Ishikawa (cell line): ENCODE data around the gene GNG2.

ENCODE experiments used
- CREB1 ChIP-seq: IDR thresholded peaks from 2 replicates; pipeline ENCODE4 v1.6.1; 2012; ENCODE audit warnings: low read depth
- EGR1 ChIP-seq: IDR thresholded peaks from 2 replicates; pipeline ENCODE4 v1.6.1; 2012
- EP300 ChIP-seq: IDR thresholded peaks from 2 replicates; pipeline ENCODE4 v1.6.1; 2012; ENCODE audit warnings: borderline replicate concordance
- FOXM1 ChIP-seq: IDR thresholded peaks from 2 replicates; pipeline ENCODE4 v1.6.1; 2012; ENCODE audit warnings: low read depth, borderline replicate concordance
- NFIC ChIP-seq: IDR thresholded peaks from 2 replicates; pipeline ENCODE4 v1.6.1; 2012
- RAD21 ChIP-seq: IDR thresholded peaks from 2 replicates; pipeline ENCODE4 v1.6.1; 2012; ENCODE audit warnings: low read depth
- REST ChIP-seq: IDR thresholded peaks from 2 replicates; pipeline ENCODE4 v1.6.1; 2012; ENCODE audit warnings: low read depth, mild to moderate bottlenecking
- TAF1 ChIP-seq: IDR thresholded peaks from 2 replicates; pipeline ENCODE4 v1.6.1; 2012; ENCODE audit warnings: low read depth, mild to moderate bottlenecking
- TEAD4 ChIP-seq: IDR thresholded peaks from 2 replicates; pipeline ENCODE4 v1.6.1; 2012
- YY1 ChIP-seq: IDR thresholded peaks from 2 replicates; pipeline ENCODE4 v1.6.1; 2012; ENCODE audit warnings: low read depth
- ZBTB7A ChIP-seq: IDR thresholded peaks from 2 replicates; pipeline ENCODE4 v1.6.1; 2012; ENCODE audit warnings: low read depth
- TF ChIP-seq, protein P1 (sequence below): IDR thresholded peaks from 2 replicates; pipeline ENCODE4 v1.6.1; 2012
- TF ChIP-seq, protein P2 (sequence below): IDR thresholded peaks from 2 replicates; pipeline ENCODE4 v1.6.1; 2012

Gene GNG2

DNA sequence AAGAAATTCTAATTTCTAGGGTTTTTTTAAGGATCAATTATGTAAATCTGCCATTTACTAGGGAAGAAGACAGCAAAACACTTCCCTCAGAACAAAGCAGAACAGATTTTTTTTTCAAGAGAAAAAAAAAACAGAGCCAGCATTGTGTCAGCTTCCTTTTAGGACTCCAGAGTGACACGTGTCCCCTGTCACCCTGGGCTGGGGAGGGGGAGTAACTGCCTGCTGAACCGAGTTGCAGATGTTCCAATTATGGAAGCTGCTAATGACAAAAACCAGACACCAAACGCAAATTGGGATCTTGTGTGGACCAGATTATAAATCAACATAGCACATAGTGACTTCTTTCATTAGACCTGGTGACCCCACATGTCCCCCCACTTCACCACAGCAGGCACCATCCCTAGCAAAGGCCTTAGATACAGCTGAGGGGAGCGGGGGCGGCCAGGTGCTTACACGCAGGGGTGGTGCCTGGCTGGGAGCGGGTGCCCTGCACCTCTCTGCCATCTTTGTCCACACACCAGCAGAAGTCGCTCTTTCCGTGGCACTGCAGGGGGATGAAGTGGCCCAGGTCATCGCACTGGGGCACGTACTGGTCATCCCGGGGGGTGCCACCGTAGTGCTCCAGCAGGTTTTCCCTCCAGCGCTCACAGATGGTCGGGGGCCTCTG, 154.3 kb downstream of the GNG2 start:
- TF ChIP-seq NFIC, result no peak
- TF ChIP-seq TEAD4, result no peak
- TF ChIP-seq YY1, result no peak
- no peak for TF ChIP-seq ZBTB7A
- TF ChIP-seq, protein P1, sequence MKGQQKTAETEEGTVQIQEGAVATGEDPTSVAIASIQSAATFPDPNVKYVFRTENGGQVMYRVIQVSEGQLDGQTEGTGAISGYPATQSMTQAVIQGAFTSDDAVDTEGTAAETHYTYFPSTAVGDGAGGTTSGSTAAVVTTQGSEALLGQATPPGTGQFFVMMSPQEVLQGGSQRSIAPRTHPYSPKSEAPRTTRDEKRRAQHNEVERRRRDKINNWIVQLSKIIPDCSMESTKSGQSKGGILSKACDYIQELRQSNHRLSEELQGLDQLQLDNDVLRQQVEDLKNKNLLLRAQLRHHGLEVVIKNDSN, result no peak
- TF ChIP-seq TAF1, result no peak
- no peak for TF ChIP-seq CREB1
- no peak for TF ChIP-seq EP300
- no peak for TF ChIP-seq RAD21
- TF ChIP-seq REST, result no peak
- TF ChIP-seq, protein P2, sequence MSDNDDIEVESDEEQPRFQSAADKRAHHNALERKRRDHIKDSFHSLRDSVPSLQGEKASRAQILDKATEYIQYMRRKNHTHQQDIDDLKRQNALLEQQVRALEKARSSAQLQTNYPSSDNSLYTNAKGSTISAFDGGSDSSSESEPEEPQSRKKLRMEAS, result no peak

DNA sequence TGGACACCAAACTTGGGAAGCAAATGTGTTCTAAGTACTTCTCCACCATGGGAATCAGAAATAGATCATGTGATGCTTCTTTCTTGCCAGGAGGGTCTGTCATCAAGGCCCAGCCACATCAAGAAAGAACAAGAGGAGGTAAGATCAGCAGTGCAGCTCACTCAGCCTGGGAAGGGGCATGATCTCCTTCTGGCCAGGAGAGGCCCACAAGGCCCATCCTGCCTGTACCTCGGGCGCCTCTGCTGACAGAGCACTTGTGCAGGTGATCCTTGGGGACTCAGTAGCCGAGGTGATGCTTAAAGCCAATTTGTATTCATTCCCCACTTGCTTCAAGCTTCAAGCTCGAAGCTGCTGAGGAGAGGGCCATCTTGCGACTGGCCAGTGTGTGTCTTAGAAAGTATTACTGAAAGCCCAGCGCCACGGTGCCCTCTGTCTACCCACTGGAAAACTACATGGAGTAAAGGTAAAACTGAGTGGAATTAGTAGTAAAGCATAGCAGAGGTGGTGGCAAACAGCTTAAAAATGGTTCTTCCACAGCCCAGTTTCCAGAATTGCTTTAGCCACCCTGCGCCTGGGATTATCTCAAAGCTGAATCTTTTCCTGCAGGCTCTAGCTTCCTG, 155.1 kb downstream of the GNG2 start:
- TF ChIP-seq TEAD4 (no peak), ZBTB7A (no peak), YY1 (no peak), RAD21 (peak; percentile 26; the same call in 1 of the 2 replicates), EP300 (no peak)
- TF ChIP-seq, protein P1, result no peak

DNA sequence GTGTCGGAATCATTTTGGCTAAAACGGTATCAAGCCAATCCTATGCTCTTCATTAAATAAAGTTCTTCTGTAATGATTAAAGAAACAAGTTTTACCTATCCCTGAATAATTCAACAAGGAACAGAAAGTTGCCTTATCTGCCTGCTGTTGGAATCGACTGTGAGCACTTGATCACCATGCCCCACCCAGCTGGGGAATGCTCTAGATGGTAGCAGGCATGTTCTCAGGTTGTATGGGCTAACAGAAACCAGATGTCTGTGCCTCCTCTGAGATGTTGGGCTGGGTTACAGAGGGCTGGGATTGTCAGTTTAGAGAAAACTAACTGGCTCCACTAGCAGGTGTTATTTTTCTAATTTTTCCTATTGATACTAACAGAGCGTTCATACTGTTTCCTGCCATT, 157.8 kb downstream of the GNG2 start:
- TF ChIP-seq FOXM1, result no peak

- TF ChIP-seq CREB1 (no peak), TAF1 (no peak), EGR1 (no peak), NFIC (no peak), YY1 (no peak), RAD21 (no peak), ZBTB7A (no peak)
- TF ChIP-seq, protein P2, result no peak
- TF ChIP-seq, protein P1, result no peak
Measured at GRCh38 chr14:52018970-52019369, 158.6 kb downstream of the GNG2 start.
